Esophagus squamous epithelium (tissue), 5 donors: ENCODE measurements around the gene DPYSL4. TPM values are rescaled to one million over a fixed set of nuclear protein-coding genes. Genes with fewer than 3 reads are reported as not detected.

Experiments used
- DNase-seq: peaks from one replicate; lab custom pipeline; 2025; lab: John Stamatoyannopoulos, UW
- H3K27ac ChIP-seq, 4 donors: fragments of 200-600 bp; sonication (generic); one replicate each; pipeline ENCODE4 v1.5.1; 2016 to 2019; ENCODE audit warnings: mild to moderate bottlenecking in 1 of 4
- H3K27me3 ChIP-seq, 4 donors: fragments of 200-600 bp; sonication (generic); 1 replicate in 3 of 4; 2 replicates in 1 of 4; pipeline versions ENCODE4 v1.5.1 to v1.6.0; 2017 to 2021; ENCODE audit warnings: antibody characterized with exemption in 1 of 4
- H3K36me3 ChIP-seq, 3 donors: fragments of 200-600 bp; sonication (generic); one replicate each; pipeline ENCODE4 v1.5.1; 2016 to 2019
- H3K4me1 ChIP-seq, 3 donors: fragments of 200-600 bp; sonication (generic); one replicate each; pipeline ENCODE4 v1.5.1; 2017 to 2019
- H3K4me3 ChIP-seq, 4 donors: fragments of 200-600 bp; sonication (generic); 1 replicate in 3 of 4; 2 replicates in 1 of 4; pipeline ENCODE4 v1.5.1; 2016 to 2019; ENCODE audit warnings: mild to moderate bottlenecking in 2 of 4, moderate library complexity in 1 of 4
- H3K9me3 ChIP-seq, 3 donors: fragments of 200-600 bp; sonication (generic); one replicate each; pipeline ENCODE4 v1.5.1; 2016 to 2019
- CTCF ChIP-seq, 6 experiments: fragments of 450-650 bp in 4 of 6; fragments of 200-600 bp in 2 of 6; sonication (generic) in 2 of 6; IDR thresholded peaks; one replicate each; pipeline ENCODE4 v1.5.1; 2016 to 2019; ENCODE audit warnings: antibody characterized with exemption in 6 of 6, mild to moderate bottlenecking in 4 of 6, moderate library complexity in 4 of 6
- POLR2A ChIP-seq, 4 donors: fragments of 450-650 bp; IDR thresholded peaks; one replicate each; pipeline ENCODE4 v1.6.1; 2017; ENCODE audit warnings: antibody characterized with exemption in 4 of 4, mild to moderate bottlenecking in 4 of 4, moderate library complexity in 3 of 4
- WGBS, 2 donors: methylation state at CpG; one replicate each; pipeline ENCODE4 v1.1.5; 2018; 5-methylcytosine and 5-hydroxymethylcytosine counted together
- intact Hi-C: fragments of 100-400 bp; cut with DNase I; formaldehyde crosslinking; loops from one replicate; pipeline ENCODE4 v1.15.0; 2022
- total RNA-seq, 4 donors: library from RNA; depleted of rRNA; stranded (reverse); fragments of >200 nt; gene quantifications; one replicate each; pipeline ENCODE4 v1.1.0, GENCODE V29; 2016
- donor health status: DM: yes; HTN: yes; CAD: no.

The DPYSL4 gene
- total RNA-seq, 4 donors from 2014 or later, result 0.95 to 1.6 TPM; not detected in 2

GRCh38 chr10:132225073-132225848 is 38.5 kb downstream of the DPYSL4 start:
- H3K4me1 ChIP-seq, result peaks cover 0 to 15% (median 0%) of the 10 kb centered on the region in 3 donors
- TF ChIP-seq POLR2A (IDR thresholded peaks at IDR 0.05) (no peak), CTCF (IDR thresholded peaks at IDR 0.05) (no peak)
- intact Hi-C loops, result no loop called here

DNA sequence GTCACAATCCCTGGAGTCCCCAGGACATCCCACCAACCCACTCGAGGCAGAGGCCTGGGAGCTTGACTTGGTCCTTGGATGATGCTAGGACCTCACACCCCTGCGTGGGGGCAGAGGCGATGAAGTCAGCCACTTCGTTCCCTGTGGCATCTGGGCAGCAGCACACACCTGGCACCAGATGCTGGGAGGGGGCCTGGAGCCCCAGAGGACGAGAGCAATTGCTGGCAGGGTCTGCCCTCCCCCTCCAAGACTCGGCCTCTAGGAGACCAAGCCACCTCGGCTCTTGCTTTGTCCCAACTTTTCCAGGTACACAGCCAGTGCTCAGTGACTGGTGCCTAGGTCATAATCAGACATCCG is 39.1 kb downstream of the DPYSL4 start:
- H3K9me3 ChIP-seq, result no peaks in the 10 kb centered on the region
- TF ChIP-seq POLR2A (IDR thresholded peaks at IDR 0.05) (no peak), CTCF (IDR thresholded peaks at IDR 0.05) (no peak)
- no peaks in the 10 kb centered on the region for H3K27me3 ChIP-seq
- peaks cover 0 to 21% (median 0%) of the 10 kb centered on the region in 3 donors for H3K4me1 ChIP-seq
- WGBS, 2 donors, result 56 to 88% methylated on average over 4 of the region's 8 CpGs
- intact Hi-C loops, result no loop called here
- no peak overlapping the region for H3K4me3 ChIP-seq
- DNase-seq, result no peak
- no peaks in the 10 kb centered on the region for H3K36me3 ChIP-seq
- no peak overlapping the region for H3K27ac ChIP-seq

More at GRCh38 chr10:132225073-132225848, 38.5 kb downstream of the DPYSL4 start:
- Histone ChIP-seq H3K27ac (no peak overlapping the region), H3K9me3 (no peaks in the 10 kb centered on the region), H3K27me3 (no peaks in the 10 kb centered on the region), H3K36me3 (no peaks in the 10 kb centered on the region), H3K4me3 (no peak overlapping the region)
- WGBS, 2 donors, result 87 to 100% methylated on average over 1 to 20 of the region's 25 CpGs
- no peak for DNase-seq

- Histone ChIP-seq H3K36me3 (no peaks in the 10 kb centered on the region), H3K4me3 (no peak overlapping the region), H3K27ac (no peak overlapping the region), H3K4me1 (peaks cover 0 to 23% (median 0%) of the 10 kb centered on the region in 3 donors), H3K27me3 (no peaks in the 10 kb centered on the region), H3K9me3 (no peaks in the 10 kb centered on the region)
- no peak for DNase-seq
- intact Hi-C loops, result no loop called here
- 78% methylated on average over 7 to 14 of the region's 27 CpGs for WGBS, 2 donors
- TF ChIP-seq CTCF (IDR thresholded peaks at IDR 0.05) (no peak), POLR2A (IDR thresholded peaks at IDR 0.05) (no peak)
Measured at GRCh38 chr10:132226586-132227405, 40.0 kb downstream of the DPYSL4 start.

GRCh38 chr10:132227851-132228390 is 41.2 kb downstream of the DPYSL4 start:
- no peaks in the 10 kb centered on the region for H3K9me3 ChIP-seq
- DNase-seq, result no peak
- intact Hi-C loops, result no loop called here
- TF ChIP-seq POLR2A (IDR thresholded peaks at IDR 0.05) (no peak), CTCF (IDR thresholded peaks at IDR 0.05) (no peak)
- H3K27ac ChIP-seq, result no peak overlapping the region
- H3K4me1 ChIP-seq, result peaks cover 0 to 21% (median 0%) of the 10 kb centered on the region in 3 donors
- 78 to 95% methylated on average over 5 to 19 of the region's 29 CpGs for WGBS, 2 donors
- H3K27me3 ChIP-seq, result no peaks in the 10 kb centered on the region
- no peaks in the 10 kb centered on the region for H3K36me3 ChIP-seq
- no peak overlapping the region for H3K4me3 ChIP-seq
